ENCODE results near the gene GFER.
"Not testable (repeated sequence)": the region's sequence is repeated elsewhere in the genome, so short reads cannot be mapped to it uniquely, and the experiment has no call there.

GFER gene

GRCh38 chr16:1958143-1958491 is 25.9 kb upstream of the GFER start:
- DNase-seq = not testable (repeated sequence)

GRCh38 chr16:1958715-1959268 is 25.2 kb upstream of the GFER start:
- DNase-seq = no peak

- peak; percentile 87 for DNase-seq
Measured at GRCh38 chr16:1959269-1960039, 24.5 kb upstream of the GFER start, which contains the start of gene NDUFB10. NDUFB10 (plus strand) TSS chr16:1959538; CDS start chr16:1959625, 87 bp downstream.

GRCh38 chr16:1960665-1961630 is 23.0 kb upstream of the GFER start:
- peak; percentile 40 for DNase-seq

GRCh38 chr16:1961651-1962067 is 22.3 kb upstream of the GFER start:
- peak; percentile 25 for DNase-seq

GRCh38 chr16:1962161-1963153 is 21.5 kb upstream of the GFER start:
- not testable (repeated sequence) for DNase-seq

- peak; percentile 40 for DNase-seq
Measured at GRCh38 chr16:1963806-1964505, 20.0 kb upstream of the GFER start.

- DNase-seq = peak; percentile 99
Measured at GRCh38 chr16:1964506-1965395, 19.2 kb upstream of the GFER start, which contains the start of gene RPS2. RPS2 (minus strand) TSS chr16:1964826; CDS start chr16:1964625, 201 bp downstream.

- no peak for DNase-seq
Measured at GRCh38 chr16:1965396-1966001, 18.5 kb upstream of the GFER start.

- no peak for DNase-seq
Measured at GRCh38 chr16:1966460-1966859, 17.5 kb upstream of the GFER start, which contains the start of gene RNF151. RNF151 (plus strand) TSS chr16:1966856; CDS start chr16:1966882, 26 bp downstream.

- no peak for DNase-seq
Measured at GRCh38 chr16:1968146-1968953, 15.6 kb upstream of the GFER start.

GRCh38 chr16:1971796-1972489 is 12.1 kb upstream of the GFER start, which contains the start of gene TBL3:
TBL3 (plus strand) TSS chr16:1972053; CDS start chr16:1972165, 112 bp downstream.
- DNase-seq = peak; percentile 94

- peak; percentile 14 for DNase-seq
Measured at GRCh38 chr16:1972490-1972877, 11.5 kb upstream of the GFER start.

GRCh38 chr16:1973461-1974156 is 10.4 kb upstream of the GFER start:
- no peak for DNase-seq

GRCh38 chr16:1974157-1975070 is 9.6 kb upstream of the GFER start:
- DNase-seq = no peak

All from stimulated activated naive CD4-positive, alpha-beta T cell treated with Interleukin-2 at 50 U/mL for 16 hours (primary cell).